ENCODE results near the gene MPND. TPM values are rescaled to one million over a fixed set of nuclear protein-coding genes. Genes with fewer than 3 reads are reported as not detected.

Gene MPND
- total and polyA plus RNA-seq, 4 donors: 10.8 to 47.4 (median 27.8) TPM

GRCh38 chr19:4400135-4400936, 57.0 kb downstream of the MPND start, which contains the start of gene SH3GL1:
Gene SH3GL1 (minus strand): TSS chr19:4400547. CDS start chr19:4400368, 179 bp downstream.
- peaks cover 57% of the 10 kb centered on the region for H3K4me1 ChIP-seq (ENCODE audit: control insufficient read depth, insufficient read depth, low read length)
- H3K27me3 ChIP-seq (ENCODE audit: control insufficient read depth, insufficient read depth, low read length): no peaks in the 10 kb centered on the region
- peak within 1 kb of the TSS; percentile 88 for H3K27ac ChIP-seq (ENCODE audit: low read depth, low read length)
- no peaks in the 10 kb centered on the region for H3K9me3 ChIP-seq (ENCODE audit: control insufficient read depth, insufficient read depth, low read length)
- under 1% methylated on average over 85 of the region's 90 CpGs for WGBS (ENCODE audit: insufficient coverage)
- peak in 5 of 6 donors; percentile 87 to 98 (median 91) for DNase-seq (ENCODE audit: low read depth in 4 of 6, low spot score in 6 of 6)
- H3K36me3 ChIP-seq (ENCODE audit: control insufficient read depth, insufficient read depth, low read length): peaks cover 12% of the 10 kb centered on the region
- peak within 1 kb of the TSS; percentile 82 for H3K4me3 ChIP-seq (ENCODE audit: low read depth, low read length)

GRCh38 chr19:4401769-4402170, 58.4 kb downstream of the MPND start:
- no peaks in the 10 kb centered on the region for H3K27me3 ChIP-seq (ENCODE audit: control insufficient read depth, insufficient read depth, low read length)
- peak overlapping the region; percentile 53 for H3K4me3 ChIP-seq (ENCODE audit: low read depth, low read length)
- no peaks in the 10 kb centered on the region for H3K9me3 ChIP-seq (ENCODE audit: control insufficient read depth, insufficient read depth, low read length)
- WGBS (ENCODE audit: insufficient coverage): 14% methylated on average over 1 of the region's 8 CpGs
- H3K27ac ChIP-seq (ENCODE audit: low read depth, low read length): peak overlapping the region; percentile 85
- peaks cover 48% of the 10 kb centered on the region for H3K4me1 ChIP-seq (ENCODE audit: control insufficient read depth, insufficient read depth, low read length)
- peaks cover 12% of the 10 kb centered on the region for H3K36me3 ChIP-seq (ENCODE audit: control insufficient read depth, insufficient read depth, low read length)
- no peak for DNase-seq (ENCODE audit: low read depth in 4 of 6, low spot score in 6 of 6)

GRCh38 chr19:4402171-4403004, 59.0 kb downstream of the MPND start, which contains the start of gene CHAF1A:
Gene CHAF1A (plus strand): TSS chr19:4402640. CDS start chr19:4402763, 123 bp downstream.
- peak; percentile 94 to 100 (median 99) for DNase-seq (ENCODE audit: low read depth in 4 of 6, low spot score in 6 of 6)
- H3K4me1 ChIP-seq (ENCODE audit: control insufficient read depth, insufficient read depth, low read length): peaks cover 42% of the 10 kb centered on the region
- WGBS (ENCODE audit: insufficient coverage): under 1% methylated on average over 83 of the region's 84 CpGs
- no peaks in the 10 kb centered on the region for H3K27me3 ChIP-seq (ENCODE audit: control insufficient read depth, insufficient read depth, low read length)
- no peaks in the 10 kb centered on the region for H3K9me3 ChIP-seq (ENCODE audit: control insufficient read depth, insufficient read depth, low read length)
- peaks cover 8% of the 10 kb centered on the region for H3K36me3 ChIP-seq (ENCODE audit: control insufficient read depth, insufficient read depth, low read length)
- H3K27ac ChIP-seq (ENCODE audit: low read depth, low read length): peak within 1 kb of the TSS; percentile 85
- H3K4me3 ChIP-seq (ENCODE audit: low read depth, low read length): peak within 1 kb of the TSS; percentile 72

GRCh38 chr19:4403005-4403761, 59.8 kb downstream of the MPND start:
- no peak for DNase-seq (ENCODE audit: low read depth in 4 of 6, low spot score in 6 of 6)
- WGBS (ENCODE audit: insufficient coverage): 11% methylated on average over 32 of the region's 32 CpGs
- H3K27me3 ChIP-seq (ENCODE audit: control insufficient read depth, insufficient read depth, low read length): no peaks in the 10 kb centered on the region

GRCh38 chr19:4405977-4406376, 62.6 kb downstream of the MPND start:
- no peak overlapping the region for H3K4me3 ChIP-seq (ENCODE audit: low read depth, low read length)
- H3K27ac ChIP-seq (ENCODE audit: low read depth, low read length): no peak overlapping the region
- peaks cover 15% of the 10 kb centered on the region for H3K4me1 ChIP-seq (ENCODE audit: control insufficient read depth, insufficient read depth, low read length)
- DNase-seq (ENCODE audit: low read depth in 4 of 6, low spot score in 6 of 6): no peak
- 74% methylated on average over 5 of the region's 8 CpGs for WGBS (ENCODE audit: insufficient coverage)
- no peaks in the 10 kb centered on the region for H3K27me3 ChIP-seq (ENCODE audit: control insufficient read depth, insufficient read depth, low read length)
- no peaks in the 10 kb centered on the region for H3K9me3 ChIP-seq (ENCODE audit: control insufficient read depth, insufficient read depth, low read length)
- peaks cover 14% of the 10 kb centered on the region for H3K36me3 ChIP-seq (ENCODE audit: control insufficient read depth, insufficient read depth, low read length)

More at GRCh38 chr19:4403005-4403761, 59.8 kb downstream of the MPND start:
- Histone ChIP-seq H3K36me3 (ENCODE audit: control insufficient read depth, insufficient read depth, low read length) (peaks cover 3% of the 10 kb centered on the region), H3K4me1 (ENCODE audit: control insufficient read depth, insufficient read depth, low read length) (peaks cover 34% of the 10 kb centered on the region), H3K27ac (ENCODE audit: low read depth, low read length) (no peak overlapping the region), H3K9me3 (ENCODE audit: control insufficient read depth, insufficient read depth, low read length) (no peaks in the 10 kb centered on the region), H3K4me3 (ENCODE audit: low read depth, low read length) (peak overlapping the region; percentile 72)

GRCh38 chr19:4406626-4407025, 63.3 kb downstream of the MPND start:
- no peaks in the 10 kb centered on the region for H3K27me3 ChIP-seq (ENCODE audit: control insufficient read depth, insufficient read depth, low read length)
- no peaks in the 10 kb centered on the region for H3K9me3 ChIP-seq (ENCODE audit: control insufficient read depth, insufficient read depth, low read length)
- WGBS (ENCODE audit: insufficient coverage): 96% methylated on average over 5 of the region's 7 CpGs
- peaks cover 14% of the 10 kb centered on the region for H3K36me3 ChIP-seq (ENCODE audit: control insufficient read depth, insufficient read depth, low read length)
- H3K4me3 ChIP-seq (ENCODE audit: low read depth, low read length): no peak overlapping the region
- no peak overlapping the region for H3K27ac ChIP-seq (ENCODE audit: low read depth, low read length)
- no peak for DNase-seq (ENCODE audit: low read depth in 4 of 6, low spot score in 6 of 6)
- peaks cover 9% of the 10 kb centered on the region for H3K4me1 ChIP-seq (ENCODE audit: control insufficient read depth, insufficient read depth, low read length)

- H3K4me3 ChIP-seq (ENCODE audit: low read depth, low read length): no peak overlapping the region
- WGBS (ENCODE audit: insufficient coverage): 80% methylated on average over 22 of the region's 23 CpGs
- H3K9me3 ChIP-seq (ENCODE audit: control insufficient read depth, insufficient read depth, low read length): no peaks in the 10 kb centered on the region
- H3K4me1 ChIP-seq (ENCODE audit: control insufficient read depth, insufficient read depth, low read length): peaks cover 3% of the 10 kb centered on the region
- H3K36me3 ChIP-seq (ENCODE audit: control insufficient read depth, insufficient read depth, low read length): peaks cover 30% of the 10 kb centered on the region
- no peak overlapping the region for H3K27ac ChIP-seq (ENCODE audit: low read depth, low read length)
- no peaks in the 10 kb centered on the region for H3K27me3 ChIP-seq (ENCODE audit: control insufficient read depth, insufficient read depth, low read length)
- DNase-seq (ENCODE audit: low read depth in 4 of 6, low spot score in 6 of 6): no peak
Observed at GRCh38 chr19:4409123-4409933, 66.0 kb downstream of the MPND start.
